Measurements from ENCODE around the gene PRUNE1. TPM values are rescaled to one million over a fixed set of nuclear protein-coding genes. Genes with fewer than 3 reads are reported as not detected.

PRUNE1 gene
- total and polyA plus RNA-seq, 2 donors (not counting 1 experiment from before 2014, with no cell fraction given): 6.3 to 16.6 TPM

- Histone ChIP-seq H3K4me3 (replicated peaks in 1 of 4; ENCODE audit: control extremely low read depth in 1 of 4, insufficient read depth in 1 of 4, low read depth in 3 of 4, low read length in 4 of 4) (peak overlapping the region; percentile 76 to 90 (median 82)), H3K27ac (ENCODE audit: insufficient read depth, low read length) (peak overlapping the region; percentile 86), H3K4me2 (ENCODE audit: extremely low read depth, insufficient read depth, low read length) (peak overlapping the region; percentile 68), H3K79me2 (ENCODE audit: control insufficient read depth, insufficient read depth, low read length) (peaks cover 42% of the 10 kb centered on the region), H2AFZ (ENCODE audit: low read length) (peak overlapping the region; percentile 72), H4K20me1 (ENCODE audit: control insufficient read depth, extremely low read depth, insufficient read depth, low read length) (peaks cover 2% of the 10 kb centered on the region), H3K27me3 (ENCODE audit: control insufficient read depth, insufficient read depth, low read length) (no peaks in the 10 kb centered on the region), H3K36me3 (ENCODE audit: control insufficient read depth, insufficient read depth, low read length) (peaks cover 5% of the 10 kb centered on the region), H3K4me1 (ENCODE audit: control insufficient read depth, extremely low read depth, insufficient read depth, low read length) (peaks cover 15% of the 10 kb centered on the region), H3K9me3 (ENCODE audit: control insufficient read depth, insufficient read depth, low read depth, low read length) (no peaks in the 10 kb centered on the region), H3K9ac (ENCODE audit: insufficient read depth, low read length) (peak overlapping the region; percentile 25)
- no peak for TF ChIP-seq CTCF (conservative IDR thresholded peaks at IDR 0.05 in 1 of 2, IDR thresholded peaks at IDR 0.05 in 1 of 2; ENCODE audit: low read depth in 1 of 2, low read length in 2 of 2)
- no peak for TF ChIP-seq EZH2 (IDR thresholded peaks at IDR 0.05; ENCODE audit: low read length, missing control alignments)
- peak in 1 of 2 donors; percentile 43 for DNase-seq (ENCODE audit: low read depth in 2 of 2)
Measured at GRCh38 chr1:151060657-151061421, 52.6 kb downstream of the PRUNE1 start.

GRCh38 chr1:151061704-151062103 lies 53.5 kb downstream of the PRUNE1 start:
- TF ChIP-seq CTCF (conservative IDR thresholded peaks at IDR 0.05 in 1 of 2, IDR thresholded peaks at IDR 0.05 in 1 of 2; ENCODE audit: low read depth in 1 of 2, low read length in 2 of 2): no peak
- TF ChIP-seq EZH2 (IDR thresholded peaks at IDR 0.05; ENCODE audit: low read length, missing control alignments): no peak
- Histone ChIP-seq H3K27me3 (ENCODE audit: control insufficient read depth, insufficient read depth, low read length) (no peaks in the 10 kb centered on the region), H4K20me1 (ENCODE audit: control insufficient read depth, extremely low read depth, insufficient read depth, low read length) (peaks cover 1% of the 10 kb centered on the region), H3K9ac (ENCODE audit: insufficient read depth, low read length) (no peak overlapping the region), H3K27ac (ENCODE audit: insufficient read depth, low read length) (no peak overlapping the region), H3K36me3 (ENCODE audit: control insufficient read depth, insufficient read depth, low read length) (peaks cover under 1% of the 10 kb centered on the region), H3K4me3 (replicated peaks in 1 of 4; ENCODE audit: control extremely low read depth in 1 of 4, insufficient read depth in 1 of 4, low read depth in 3 of 4, low read length in 4 of 4) (peak overlapping the region in 2 of 4 experiments; percentile 76 to 82), H2AFZ (ENCODE audit: low read length) (no peak overlapping the region), H3K9me3 (ENCODE audit: control insufficient read depth, insufficient read depth, low read depth, low read length) (no peaks in the 10 kb centered on the region), H3K4me1 (ENCODE audit: control insufficient read depth, extremely low read depth, insufficient read depth, low read length) (peaks cover 13% of the 10 kb centered on the region), H3K79me2 (ENCODE audit: control insufficient read depth, insufficient read depth, low read length) (peaks cover 34% of the 10 kb centered on the region), H3K4me2 (ENCODE audit: extremely low read depth, insufficient read depth, low read length) (peak overlapping the region; percentile 68)
- DNase-seq (ENCODE audit: low read depth in 2 of 2): no peak

GRCh38 chr1:151062741-151063371 lies 54.6 kb downstream of the PRUNE1 start:
- Histone ChIP-seq H3K9me3 (ENCODE audit: control insufficient read depth, insufficient read depth, low read depth, low read length) (no peaks in the 10 kb centered on the region), H3K27me3 (ENCODE audit: control insufficient read depth, insufficient read depth, low read length) (no peaks in the 10 kb centered on the region), H3K36me3 (ENCODE audit: control insufficient read depth, insufficient read depth, low read length) (peaks cover 3% of the 10 kb centered on the region), H3K4me3 (replicated peaks in 1 of 4; ENCODE audit: control extremely low read depth in 1 of 4, insufficient read depth in 1 of 4, low read depth in 3 of 4, low read length in 4 of 4) (peak overlapping the region in 1 of 4 experiments; percentile 10), H3K9ac (ENCODE audit: insufficient read depth, low read length) (no peak overlapping the region), H2AFZ (ENCODE audit: low read length) (no peak overlapping the region), H3K27ac (ENCODE audit: insufficient read depth, low read length) (peak overlapping the region; percentile 74), H3K4me2 (ENCODE audit: extremely low read depth, insufficient read depth, low read length) (peak overlapping the region; percentile 74), H3K4me1 (ENCODE audit: control insufficient read depth, extremely low read depth, insufficient read depth, low read length) (peaks cover 7% of the 10 kb centered on the region), H4K20me1 (ENCODE audit: control insufficient read depth, extremely low read depth, insufficient read depth, low read length) (no peaks in the 10 kb centered on the region), H3K79me2 (ENCODE audit: control insufficient read depth, insufficient read depth, low read length) (peaks cover 22% of the 10 kb centered on the region)
- TF ChIP-seq EZH2 (IDR thresholded peaks at IDR 0.05; ENCODE audit: low read length, missing control alignments) (no peak), CTCF (conservative IDR thresholded peaks at IDR 0.05 in 1 of 2, IDR thresholded peaks at IDR 0.05 in 1 of 2; ENCODE audit: low read depth in 1 of 2, low read length in 2 of 2) (no peak)
- DNase-seq (ENCODE audit: low read depth in 2 of 2): peak; percentile 74 to 93
